Stimulated activated naive B cell treated with anti-CD40 and anti-IgM and Interleukin-4, amounts not matched to agents 10 μg/mL and 1 μg/mL and 100 μg/mL, for 72 hours (primary cell): Measurements from ENCODE around the gene ZFAND2A.
A peak's percentile ranks its signal among the peaks of the same experiment; 100 is the strongest.
"Not testable (repeated sequence)": the region's sequence is repeated elsewhere in the genome, so short reads cannot be mapped to it uniquely, and the experiment has no call there.

ENCODE experiments used
- ATAC-seq, 2 donors: fragments of 150-1000 bp; cut with Tn5 transposase; replicated peaks; 2 replicates each; pipeline ENCODE4 v1.10.0; 2021; ENCODE audit warnings: moderate library complexity in 1 of 2
- DNase-seq: peaks from one replicate; pipeline ENCODE4 v3.0.0; 2021
- H3K27ac Mint-ChIP-seq: one replicate; pipeline ENCODE4 v1.8.0; 2022; ENCODE audit warnings: mild to moderate bottlenecking, mixed read lengths
- H3K27me3 Mint-ChIP-seq, 2 donors: one replicate each; pipeline ENCODE4 v1.8.0; 2022; ENCODE audit warnings: mixed read lengths in 2 of 2
- H3K36me3 Mint-ChIP-seq, 2 donors: one replicate each; pipeline ENCODE4 v1.8.0; 2022; ENCODE audit warnings: mixed read lengths in 2 of 2, mild to moderate bottlenecking in 1 of 2
- H3K4me1 Mint-ChIP-seq, 2 donors: one replicate each; pipeline ENCODE4 v1.8.0; 2022; ENCODE audit warnings: mixed read lengths in 2 of 2, mild to moderate bottlenecking in 1 of 2
- H3K4me3 Mint-ChIP-seq, 2 donors: one replicate each; pipeline ENCODE4 v1.8.0; 2022; ENCODE audit warnings: mild to moderate bottlenecking in 2 of 2, mixed read lengths in 2 of 2, moderate library complexity in 1 of 2
- H3K9me3 Mint-ChIP-seq, 2 donors: one replicate each; pipeline ENCODE4 v1.8.0; 2022; ENCODE audit warnings: mixed read lengths in 2 of 2, mild to moderate bottlenecking in 1 of 2

Gene ZFAND2A

DNA sequence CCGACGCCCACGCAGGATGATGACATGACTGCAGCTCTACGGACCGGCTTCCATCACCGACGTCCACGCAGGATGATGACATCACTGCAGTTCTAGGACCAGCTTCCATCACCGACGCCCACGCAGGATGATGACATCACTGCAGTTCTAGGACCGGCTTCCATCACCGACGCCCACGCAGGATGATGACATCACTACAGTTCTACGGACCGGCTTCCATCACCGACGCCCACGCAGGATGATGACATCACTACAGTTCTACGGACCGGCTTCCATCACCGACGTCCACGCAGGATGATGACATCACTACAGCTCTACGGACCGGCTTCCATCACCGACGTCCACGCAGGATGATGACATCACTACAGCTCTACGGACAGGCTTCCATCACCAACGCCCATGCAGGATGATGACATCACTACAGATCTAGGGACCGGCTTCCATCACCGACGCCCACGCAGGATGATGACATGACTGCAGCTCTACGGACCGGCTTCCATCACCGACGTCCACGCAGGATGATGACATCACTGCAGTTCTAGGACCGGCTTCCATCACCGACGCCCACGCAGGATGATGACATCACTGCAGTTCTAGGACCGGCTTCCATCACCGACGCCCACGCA is 43.5 kb downstream of the ZFAND2A start:
- not testable (repeated sequence) for DNase-seq, ATAC-seq, H3K27ac Mint-ChIP-seq, H3K4me1 Mint-ChIP-seq, H3K27me3 Mint-ChIP-seq, H3K9me3 Mint-ChIP-seq, H3K4me3 Mint-ChIP-seq
- peaks cover 28 to 42% of the 10 kb centered on the region in 2 donors for H3K36me3 Mint-ChIP-seq

DNA sequence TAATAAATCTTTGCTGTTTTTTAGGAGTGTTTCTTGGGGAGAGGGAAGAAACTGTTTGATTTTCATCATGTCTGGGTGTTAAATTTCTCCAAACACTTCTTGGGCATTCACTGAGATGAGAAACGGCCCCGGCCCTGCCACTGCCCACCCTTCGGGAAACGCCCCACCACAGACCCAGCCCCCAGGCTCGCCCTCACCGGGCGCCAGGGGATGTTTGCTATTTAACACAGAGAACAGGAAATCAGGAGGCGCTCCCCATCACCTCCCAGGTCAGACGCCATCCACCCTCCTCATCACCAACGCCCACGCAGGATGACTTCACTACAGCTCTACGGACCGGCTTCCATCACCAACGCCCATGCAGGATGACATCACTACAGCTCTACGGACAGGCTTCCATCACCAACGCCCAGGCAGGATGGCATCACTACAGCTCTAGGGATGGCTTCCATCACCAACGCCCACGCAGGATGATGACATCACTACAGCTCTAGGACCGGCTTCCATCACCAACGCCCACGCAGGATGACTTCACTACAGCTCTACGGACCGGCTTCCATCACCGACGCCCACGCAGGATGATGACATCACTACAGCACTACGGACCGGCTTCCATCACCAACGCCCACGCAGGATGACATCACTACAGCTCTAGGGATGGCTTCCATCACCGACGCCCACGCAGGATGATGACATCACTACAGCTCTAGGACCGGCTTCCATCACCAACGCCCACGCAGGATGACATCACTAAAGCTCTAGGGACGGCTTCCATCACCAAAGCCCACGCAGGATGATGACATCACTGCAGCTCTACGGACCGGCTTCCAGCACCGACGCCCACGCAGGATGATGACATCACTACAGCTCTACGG is 44.6 kb downstream of the ZFAND2A start:
- DNase-seq, ATAC-seq, H3K4me1 Mint-ChIP-seq, H3K27me3 Mint-ChIP-seq, H3K9me3 Mint-ChIP-seq: not testable (repeated sequence)
- Mint-ChIP-seq H3K27ac (peak overlapping the region; percentile 75), H3K36me3 (peaks cover 28 to 36% of the 10 kb centered on the region in 2 donors), H3K4me3 (peak overlapping the region in 1 of 2 donors; percentile 32)

GRCh38 chr7:1114505-1114904 is 45.5 kb downstream of the ZFAND2A start:
- Mint-ChIP-seq H3K4me3 (no peak overlapping the region), H3K4me1 (peaks cover 9% of the 10 kb centered on the region in 2 donors), H3K36me3 (peaks cover 31 to 38% of the 10 kb centered on the region in 2 donors), H3K27ac (no peak overlapping the region), H3K9me3 (peaks cover 4% of the 10 kb centered on the region in 2 donors), H3K27me3 (no peaks in the 10 kb centered on the region)
- ATAC-seq (no peak), DNase-seq (no peak)

DNA sequence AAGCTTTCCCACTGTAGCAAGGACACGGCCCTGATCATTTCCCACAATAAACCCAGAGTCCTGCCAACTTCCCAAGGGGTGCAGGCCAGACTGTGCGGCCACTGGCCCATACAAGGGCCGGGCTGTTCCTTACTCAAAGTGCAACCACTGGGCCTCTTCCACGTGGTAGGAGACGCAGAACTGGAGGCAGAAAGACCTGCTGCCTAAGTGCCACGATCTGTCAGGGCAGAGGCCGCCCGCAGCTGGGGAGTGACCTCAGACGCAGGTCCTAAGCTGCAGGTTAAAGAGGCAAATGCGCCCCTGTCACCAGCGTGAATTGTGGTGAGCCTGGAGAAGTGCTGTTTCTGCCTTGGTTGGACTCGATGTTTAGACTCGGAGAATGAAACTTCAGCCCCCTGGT is 45.9 kb downstream of the ZFAND2A start:
- ATAC-seq, result no peak
- Mint-ChIP-seq H3K27me3 (no peaks in the 10 kb centered on the region), H3K4me1 (peaks cover 9% of the 10 kb centered on the region in 2 donors), H3K36me3 (peaks cover 31 to 41% of the 10 kb centered on the region in 2 donors), H3K4me3 (no peak overlapping the region), H3K27ac (no peak overlapping the region), H3K9me3 (peaks cover 4% of the 10 kb centered on the region in 2 donors)
- no peak for DNase-seq

DNA sequence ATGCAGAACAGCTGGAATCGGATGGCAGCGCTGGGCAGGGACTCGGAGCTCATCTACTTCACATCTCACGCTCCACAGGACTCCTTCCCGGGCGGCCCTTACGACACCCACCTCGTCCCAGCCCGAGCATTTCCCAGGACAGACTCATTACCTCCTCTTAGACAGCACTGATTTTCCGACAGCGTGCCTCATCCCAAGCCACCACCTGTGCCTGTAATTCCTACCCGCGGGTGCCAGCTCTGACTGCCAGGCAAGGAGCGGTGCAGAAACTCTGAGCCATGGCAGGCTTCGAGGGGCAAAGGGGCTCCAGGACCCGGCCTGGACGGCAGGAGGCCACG is 46.5 kb downstream of the ZFAND2A start:
- Mint-ChIP-seq H3K9me3 (peaks cover 4% of the 10 kb centered on the region in 2 donors), H3K36me3 (peaks cover 34 to 43% of the 10 kb centered on the region in 2 donors), H3K4me3 (no peak overlapping the region), H3K4me1 (peaks cover 9% of the 10 kb centered on the region in 2 donors), H3K27me3 (no peaks in the 10 kb centered on the region), H3K27ac (no peak overlapping the region)
- DNase-seq (no peak), ATAC-seq (no peak)

- H3K27me3 Mint-ChIP-seq, result no peaks in the 10 kb centered on the region
- no peak for ATAC-seq
- peaks cover 6 to 9% of the 10 kb centered on the region in 2 donors for H3K4me1 Mint-ChIP-seq
- peaks cover 4% of the 10 kb centered on the region in 2 donors for H3K9me3 Mint-ChIP-seq
- peaks cover 28 to 38% of the 10 kb centered on the region in 2 donors for H3K36me3 Mint-ChIP-seq
- no peak overlapping the region for H3K4me3 Mint-ChIP-seq
- no peak for DNase-seq
- no peak overlapping the region for H3K27ac Mint-ChIP-seq
These were observed 47.1 kb downstream of the ZFAND2A start for GRCh38 chr7:1112625-1113547.

GRCh38 chr7:1112109-1112508 is 47.9 kb downstream of the ZFAND2A start:
- no peak for DNase-seq
- Mint-ChIP-seq H3K27ac (no peak overlapping the region), H3K9me3 (no peaks in the 10 kb centered on the region), H3K4me3 (no peak overlapping the region), H3K4me1 (peaks cover 0 to 5% of the 10 kb centered on the region in 2 donors), H3K27me3 (no peaks in the 10 kb centered on the region), H3K36me3 (peaks cover 23 to 37% of the 10 kb centered on the region in 2 donors)
- no peak for ATAC-seq

GRCh38 chr7:1111156-1111555 is 48.8 kb downstream of the ZFAND2A start:
- Mint-ChIP-seq H3K9me3 (no peaks in the 10 kb centered on the region), H3K27ac (no peak overlapping the region), H3K36me3 (peaks cover 26 to 45% of the 10 kb centered on the region in 2 donors), H3K27me3 (peaks cover 0 to under 1% of the 10 kb centered on the region in 2 donors), H3K4me3 (no peak overlapping the region), H3K4me1 (peaks cover 3 to 8% of the 10 kb centered on the region in 2 donors)
- DNase-seq (no peak), ATAC-seq (no peak)

DNA sequence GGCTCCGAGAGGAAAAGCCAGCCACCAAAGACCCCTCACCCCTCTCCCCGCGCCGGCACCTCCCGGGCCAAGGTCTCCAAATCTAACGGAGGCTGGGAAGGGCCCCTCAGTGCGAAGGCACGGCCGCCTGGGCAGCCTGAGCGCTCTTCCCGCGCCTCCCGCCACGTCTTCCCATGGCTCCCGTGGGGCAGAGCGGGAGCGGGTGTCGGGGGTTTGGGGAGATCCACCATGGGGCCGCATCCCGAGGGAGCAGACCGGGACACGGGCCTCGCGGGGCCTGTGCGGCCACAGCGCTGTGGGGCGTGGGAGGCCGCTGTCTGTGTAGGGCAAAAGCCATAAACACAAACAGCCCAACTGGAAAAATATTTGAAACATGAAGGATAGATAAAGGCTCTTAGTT is 49.6 kb downstream of the ZFAND2A start:
- H3K4me3 Mint-ChIP-seq, result no peak overlapping the region
- H3K9me3 Mint-ChIP-seq, result no peaks in the 10 kb centered on the region
- H3K4me1 Mint-ChIP-seq, result peaks cover 8 to 9% of the 10 kb centered on the region in 2 donors
- H3K27me3 Mint-ChIP-seq, result peaks cover 0 to 5% of the 10 kb centered on the region in 2 donors
- ATAC-seq, result no peak
- no peak for DNase-seq
- peaks cover 19 to 42% of the 10 kb centered on the region in 2 donors for H3K36me3 Mint-ChIP-seq
- H3K27ac Mint-ChIP-seq, result no peak overlapping the region

- Mint-ChIP-seq H3K36me3 (peaks cover 15 to 39% of the 10 kb centered on the region in 2 donors), H3K27ac (no peak overlapping the region), H3K4me1 (peaks cover 12 to 15% of the 10 kb centered on the region in 2 donors), H3K4me3 (no peak overlapping the region), H3K27me3 (peaks cover 0 to 5% of the 10 kb centered on the region in 2 donors), H3K9me3 (no peaks in the 10 kb centered on the region)
- DNase-seq (no peak), ATAC-seq (no peak)
These were observed 50.2 kb downstream of the ZFAND2A start for GRCh38 chr7:1109581-1110310.

- H3K4me1 Mint-ChIP-seq, result peaks cover 20% of the 10 kb centered on the region in 2 donors
- DNase-seq, result no peak
- peaks cover 11 to 32% of the 10 kb centered on the region in 2 donors for H3K36me3 Mint-ChIP-seq
- H3K27ac Mint-ChIP-seq, result no peak overlapping the region
- H3K4me3 Mint-ChIP-seq, result no peak overlapping the region
- H3K9me3 Mint-ChIP-seq, result no peaks in the 10 kb centered on the region
- no peak for ATAC-seq
- peaks cover 0 to 5% of the 10 kb centered on the region in 2 donors for H3K27me3 Mint-ChIP-seq
These were observed 51.6 kb downstream of the ZFAND2A start for GRCh38 chr7:1108264-1108920.

DNA sequence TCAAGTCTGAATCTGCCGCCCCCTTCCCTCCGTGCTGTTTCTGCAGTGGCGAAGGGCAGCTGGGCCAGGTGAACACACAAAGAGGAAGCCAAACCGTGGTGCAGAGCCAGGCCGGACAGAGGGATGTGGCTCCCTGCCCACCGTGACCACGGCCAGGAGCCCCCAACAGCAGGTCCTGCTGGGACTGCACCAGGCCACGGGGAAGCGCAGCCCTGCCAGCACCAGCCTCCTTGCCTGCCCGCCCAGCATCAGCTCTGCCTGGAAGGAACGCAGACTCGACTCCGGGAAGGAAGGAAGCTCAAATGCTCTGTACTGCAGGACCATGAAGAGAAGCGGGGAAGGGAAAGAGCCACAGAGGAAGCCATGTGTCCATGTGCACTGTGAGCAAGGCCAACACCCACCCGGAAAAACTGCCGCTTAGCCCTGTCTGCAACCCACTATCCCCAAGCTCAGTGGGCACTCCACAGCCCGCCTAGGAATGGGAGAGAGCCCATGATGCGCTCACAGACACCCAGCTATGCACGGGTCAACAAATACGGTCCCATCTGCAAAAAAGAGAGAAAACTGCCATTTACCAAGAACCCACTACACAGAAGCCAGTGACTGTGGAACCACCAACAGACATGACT is 53.1 kb downstream of the ZFAND2A start:
- no peak overlapping the region for H3K4me3 Mint-ChIP-seq

More for the DNA sequence above, 53.1 kb downstream of the ZFAND2A start:
- ATAC-seq (no peak), DNase-seq (no peak)
- Mint-ChIP-seq H3K27ac (no peak overlapping the region), H3K27me3 (peaks cover 0 to 5% of the 10 kb centered on the region in 2 donors), H3K4me1 (peaks cover 24 to 26% of the 10 kb centered on the region in 2 donors), H3K9me3 (no peaks in the 10 kb centered on the region), H3K36me3 (peaks cover 11 to 30% of the 10 kb centered on the region in 2 donors)
